Body of pancreas (tissue), 4 donors: ENCODE data around the gene IQCF5.

Experiments used
- CTCF ChIP-seq, 7 experiments: fragments of 450-650 bp in 4 of 7; fragments of 200-600 bp in 3 of 7; sonication (generic) in 3 of 7; IDR thresholded peaks; one replicate each; pipeline ENCODE4 v1.5.1; 2016 to 2019; ENCODE audit warnings: antibody characterized with exemption in 7 of 7
- POLR2A ChIP-seq, 3 donors: fragments of 450-650 bp; IDR thresholded peaks; one replicate each; pipeline ENCODE4 v1.6.1; 2016; ENCODE audit warnings: antibody characterized with exemption in 3 of 3, mild to moderate bottlenecking in 2 of 3

- TF ChIP-seq POLR2A (IDR thresholded peaks at IDR 0.05) (no peak), CTCF (IDR thresholded peaks at IDR 0.05) (no peak)
These were observed 22.0 kb upstream of the IQCF5 start for GRCh38 chr3:51897391-51897790.
